ENCODE data around the gene CDH23. TPM values are rescaled to one million over a fixed set of nuclear protein-coding genes. Genes with fewer than 3 reads are reported as not detected.

The CDH23 gene
- total RNA-seq, 1 experiment from 2014 or later: 7.8 TPM

DNA sequence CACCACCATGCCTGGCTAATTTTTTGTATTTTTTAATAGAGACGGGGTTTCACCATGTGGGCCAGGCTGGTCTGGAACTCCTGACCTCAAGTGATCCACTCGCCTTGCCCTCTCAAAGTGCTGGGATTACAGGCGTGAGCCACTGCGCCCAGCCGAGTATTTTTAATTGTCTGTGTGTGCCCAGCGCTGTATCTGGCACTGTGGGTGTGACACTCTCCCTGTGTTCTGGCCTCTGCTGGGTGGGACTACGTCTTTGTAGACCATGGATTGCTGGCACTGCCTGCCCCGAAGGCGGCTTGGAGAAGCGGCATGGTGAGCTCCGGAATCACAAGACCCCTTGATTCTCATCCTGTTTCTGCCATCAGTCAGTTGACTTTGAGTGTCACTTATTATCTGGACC is 136.2 kb downstream of the CDH23 start:
- H3K36me3 ChIP-seq (ENCODE audit: low read depth): no peaks in the 10 kb centered on the region
- TF ChIP-seq, protein P1, sequence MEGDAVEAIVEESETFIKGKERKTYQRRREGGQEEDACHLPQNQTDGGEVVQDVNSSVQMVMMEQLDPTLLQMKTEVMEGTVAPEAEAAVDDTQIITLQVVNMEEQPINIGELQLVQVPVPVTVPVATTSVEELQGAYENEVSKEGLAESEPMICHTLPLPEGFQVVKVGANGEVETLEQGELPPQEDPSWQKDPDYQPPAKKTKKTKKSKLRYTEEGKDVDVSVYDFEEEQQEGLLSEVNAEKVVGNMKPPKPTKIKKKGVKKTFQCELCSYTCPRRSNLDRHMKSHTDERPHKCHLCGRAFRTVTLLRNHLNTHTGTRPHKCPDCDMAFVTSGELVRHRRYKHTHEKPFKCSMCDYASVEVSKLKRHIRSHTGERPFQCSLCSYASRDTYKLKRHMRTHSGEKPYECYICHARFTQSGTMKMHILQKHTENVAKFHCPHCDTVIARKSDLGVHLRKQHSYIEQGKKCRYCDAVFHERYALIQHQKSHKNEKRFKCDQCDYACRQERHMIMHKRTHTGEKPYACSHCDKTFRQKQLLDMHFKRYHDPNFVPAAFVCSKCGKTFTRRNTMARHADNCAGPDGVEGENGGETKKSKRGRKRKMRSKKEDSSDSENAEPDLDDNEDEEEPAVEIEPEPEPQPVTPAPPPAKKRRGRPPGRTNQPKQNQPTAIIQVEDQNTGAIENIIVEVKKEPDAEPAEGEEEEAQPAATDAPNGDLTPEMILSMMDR (conservative IDR thresholded peaks at IDR 0.05): no peak
- no peak for TF ChIP-seq EZH2 (IDR thresholded peaks at IDR 0.05; ENCODE audit: low read depth)
- H3K9me2 ChIP-seq (ENCODE audit: insufficient read depth): no peaks in the 10 kb centered on the region
- H3K27me3 ChIP-seq (ENCODE audit: insufficient read depth, low read depth): no peaks in the 10 kb centered on the region
- no peak overlapping the region for H3K27ac ChIP-seq
- ChIA-PET POLR2A (ENCODE audit: unreplicated experiment) (no interaction called here), CTCF (interaction anchor here (0.6 kb wide), 1 partner anchor 51 kb away, joined by 7 read pairs; no protein-coding TSS in a partner anchor)
- H3K4me1 ChIP-seq (replicated peaks; ENCODE audit: insufficient read depth): no peaks in the 10 kb centered on the region
- no peak overlapping the region for H2AFZ ChIP-seq
- BruUV-seq (replicated peaks): no TSS peak
- no peak overlapping the region for H3K4me2 ChIP-seq
- no peak overlapping the region for H3K4me3 ChIP-seq
- no peaks in the 10 kb centered on the region for H3K79me2 ChIP-seq (ENCODE audit: low read depth)
- no peaks in the 10 kb centered on the region for H4K20me1 ChIP-seq (ENCODE audit: insufficient read depth)
- no peaks in the 10 kb centered on the region for H3K9me3 ChIP-seq (ENCODE audit: insufficient read depth, low read depth)
- DNase-seq: no peak
- intact Hi-C loops (cut with micrococcal nuclease; ENCODE audit: unreplicated experiment): no loop called here
- H3F3A ChIP-seq (ENCODE audit: insufficient read depth, low read depth): no peaks in the 10 kb centered on the region

DNA sequence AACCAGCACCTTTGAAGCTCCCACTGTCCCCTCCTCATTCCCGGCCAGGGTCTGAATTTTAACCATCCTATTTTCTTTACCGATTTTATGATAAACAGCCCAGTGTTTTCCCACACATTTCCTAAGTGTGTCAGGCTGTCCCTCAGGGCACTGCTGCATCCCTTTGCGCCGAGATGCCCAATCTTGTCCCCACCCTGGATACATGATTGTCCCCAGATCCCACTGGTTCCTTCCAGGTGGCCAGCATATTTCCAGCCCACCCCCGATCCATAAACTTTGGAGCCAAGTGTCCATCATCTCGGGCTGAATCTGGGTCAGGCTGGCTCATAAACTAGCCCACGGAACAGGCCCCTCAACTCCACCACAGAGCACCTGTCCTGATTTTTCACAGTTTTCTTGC is 137.2 kb downstream of the CDH23 start:
- no peaks in the 10 kb centered on the region for H3K9me3 ChIP-seq (ENCODE audit: insufficient read depth, low read depth)
- H3K9me2 ChIP-seq (ENCODE audit: insufficient read depth): no peaks in the 10 kb centered on the region
- no peak overlapping the region for H2AFZ ChIP-seq
- no TSS peak for BruUV-seq (replicated peaks)
- no peak overlapping the region for H3K4me2 ChIP-seq
- CTCF ChIA-PET: no interaction called here
- H3F3A ChIP-seq (ENCODE audit: insufficient read depth, low read depth): no peaks in the 10 kb centered on the region
- H3K27me3 ChIP-seq (ENCODE audit: insufficient read depth, low read depth): no peaks in the 10 kb centered on the region
- H4K20me1 ChIP-seq (ENCODE audit: insufficient read depth): no peaks in the 10 kb centered on the region
- no peaks in the 10 kb centered on the region for H3K36me3 ChIP-seq (ENCODE audit: low read depth)
- no peak overlapping the region for H3K27ac ChIP-seq
- POLR2A ChIA-PET (ENCODE audit: unreplicated experiment): no interaction called here
- TF ChIP-seq EZH2 (IDR thresholded peaks at IDR 0.05; ENCODE audit: low read depth): no peak
- TF ChIP-seq, protein P1 (conservative IDR thresholded peaks at IDR 0.05): no peak
- no peak for DNase-seq
- no peaks in the 10 kb centered on the region for H3K79me2 ChIP-seq (ENCODE audit: low read depth)
- intact Hi-C loops (cut with micrococcal nuclease; ENCODE audit: unreplicated experiment): no loop called here
- H3K4me3 ChIP-seq: no peak overlapping the region
- H3K4me1 ChIP-seq (replicated peaks; ENCODE audit: insufficient read depth): no peaks in the 10 kb centered on the region

DNA sequence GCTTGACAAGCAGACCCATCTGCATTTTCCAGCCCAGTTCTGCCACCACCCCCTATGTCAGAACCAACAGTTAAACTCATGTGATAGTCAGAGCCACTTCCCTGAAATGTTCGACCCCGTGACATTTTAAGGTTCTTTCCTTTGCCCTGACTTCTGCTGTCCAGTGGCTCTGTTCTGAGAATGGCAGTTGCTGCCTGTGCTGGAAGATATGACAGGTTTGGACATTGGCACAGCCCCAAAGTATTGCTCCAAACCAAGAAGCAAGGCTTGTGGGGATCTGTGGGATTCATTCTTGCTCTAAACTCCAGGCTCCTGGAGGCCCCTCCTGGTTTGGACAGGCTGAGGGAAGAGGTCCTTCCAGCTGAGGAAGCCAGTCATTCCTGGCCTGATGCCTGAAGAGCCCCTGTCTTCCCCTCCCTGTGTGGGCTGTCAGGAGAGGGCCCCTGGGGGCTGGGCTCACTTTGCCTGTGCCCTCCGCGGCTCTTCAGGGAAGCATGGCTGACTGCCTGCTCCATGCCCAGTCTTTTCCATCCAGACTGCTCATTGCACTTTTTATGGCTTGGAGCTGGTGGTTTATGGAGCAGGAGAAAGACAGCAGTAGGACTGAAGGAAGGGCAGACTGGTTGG is 138.0 kb downstream of the CDH23 start:
- no peaks in the 10 kb centered on the region for H3K79me2 ChIP-seq (ENCODE audit: low read depth)
- no peaks in the 10 kb centered on the region; the same call in 1 of the 2 replicates for H3K27me3 ChIP-seq (ENCODE audit: insufficient read depth, low read depth)
- H3K27ac ChIP-seq: no peak overlapping the region
- no TSS peak for BruUV-seq (replicated peaks)
- ChIA-PET POLR2A (ENCODE audit: unreplicated experiment) (interaction anchor here (0.6 kb wide), 2 partner anchors 269 to 1364 kb away, joined by 4 to 16 read pairs; no protein-coding TSS in a partner anchor), CTCF (no interaction called here)
- H3K36me3 ChIP-seq (ENCODE audit: low read depth): no peaks in the 10 kb centered on the region
- H3K9me3 ChIP-seq (ENCODE audit: insufficient read depth, low read depth): no peaks in the 10 kb centered on the region
- intact Hi-C loops (cut with micrococcal nuclease; ENCODE audit: unreplicated experiment): no loop called here
- no peak overlapping the region for H3K4me3 ChIP-seq
- no peak for TF ChIP-seq EZH2 (IDR thresholded peaks at IDR 0.05; ENCODE audit: low read depth)
- TF ChIP-seq, protein P1 (conservative IDR thresholded peaks at IDR 0.05): no peak
- no peak overlapping the region for H2AFZ ChIP-seq
- no peaks in the 10 kb centered on the region for H4K20me1 ChIP-seq (ENCODE audit: insufficient read depth)
- H3F3A ChIP-seq (ENCODE audit: insufficient read depth, low read depth): no peaks in the 10 kb centered on the region
- no peaks in the 10 kb centered on the region for H3K4me1 ChIP-seq (replicated peaks; ENCODE audit: insufficient read depth)
- no peak for DNase-seq
- H3K9me2 ChIP-seq (ENCODE audit: insufficient read depth): no peaks in the 10 kb centered on the region
- no peak overlapping the region for H3K4me2 ChIP-seq
